ENCODE results near the gene N4BP2.

The N4BP2 gene

GRCh38 chr4:40055863-40056715 lies 561 bp upstream of the N4BP2 start:
- no peak for TF ChIP-seq CTCF (IDR thresholded peaks at IDR 0.05; ENCODE audit: extremely low read depth, insufficient read depth, missing control alignments)
- DNase-seq (ENCODE audit: low spot score) = peak; percentile 75
- in situ Hi-C loops (cut with MboI; ENCODE audit: low pct_unique_long_range_greater_than_20kb, low sequenced_read_pairs, unreplicated experiment) = loop anchor here (10.0 kb wide), 1 partner anchor 269 kb away; no protein-coding TSS in a partner anchor

DNA sequence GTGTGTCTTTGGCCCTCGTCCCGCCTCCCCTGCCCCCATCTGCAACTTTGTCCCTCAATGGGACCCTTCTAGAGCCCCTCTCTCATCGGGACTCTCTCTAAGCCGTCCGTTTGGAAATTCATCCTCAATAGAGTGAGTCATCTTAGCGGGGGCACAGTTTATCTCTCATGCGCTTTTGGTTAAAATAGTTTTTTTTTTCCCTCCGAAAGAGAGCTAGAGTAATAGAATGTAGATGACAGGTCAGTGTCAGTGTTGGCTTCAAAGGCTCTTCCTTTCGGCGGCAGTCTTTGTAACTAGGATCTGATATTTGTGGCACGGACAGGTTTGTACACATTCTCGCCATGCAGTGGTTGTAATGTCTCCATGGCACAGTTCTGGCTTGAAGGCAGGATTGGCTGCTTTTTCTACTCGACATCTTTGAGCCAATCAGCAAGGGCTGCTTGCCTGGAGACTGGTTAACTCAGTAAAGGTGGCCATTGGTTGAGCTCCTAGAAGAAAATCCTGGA lies 989 bp downstream of the N4BP2 start:
- peak; percentile 92 for DNase-seq (ENCODE audit: low spot score)
- TF ChIP-seq CTCF (IDR thresholded peaks at IDR 0.05; ENCODE audit: extremely low read depth, insufficient read depth, missing control alignments) = no peak
- in situ Hi-C loops (cut with MboI; ENCODE audit: low pct_unique_long_range_greater_than_20kb, low sequenced_read_pairs, unreplicated experiment) = loop anchor here (10.0 kb wide), 1 partner anchor 267 kb away; no protein-coding TSS in a partner anchor

DNA sequence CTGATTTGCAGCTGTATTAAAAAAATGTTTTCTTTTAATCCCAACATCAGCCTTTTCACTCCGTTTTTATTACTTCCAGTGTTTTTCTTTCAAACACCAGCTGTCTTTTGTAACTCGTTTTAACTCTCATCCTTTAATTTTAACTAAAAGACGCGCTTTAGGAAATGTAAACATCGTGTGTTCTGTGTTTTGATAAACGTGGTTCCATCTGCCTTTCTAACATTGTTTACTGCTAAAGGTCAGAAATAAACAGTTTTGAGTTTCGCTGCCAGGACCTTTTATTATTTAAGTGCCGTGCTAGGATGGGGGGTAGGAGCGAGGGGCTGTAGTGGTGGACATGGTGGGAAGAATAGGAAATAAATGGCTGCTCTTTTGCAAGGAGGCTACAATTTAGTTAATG lies 1.5 kb downstream of the N4BP2 start:
- in situ Hi-C loops (cut with MboI; ENCODE audit: low pct_unique_long_range_greater_than_20kb, low sequenced_read_pairs, unreplicated experiment) = loop anchor here (10.0 kb wide), 1 partner anchor 267 kb away; no protein-coding TSS in a partner anchor
- no peak for TF ChIP-seq CTCF (IDR thresholded peaks at IDR 0.05; ENCODE audit: extremely low read depth, insufficient read depth, missing control alignments)
- no peak for DNase-seq (ENCODE audit: low spot score)

DNA sequence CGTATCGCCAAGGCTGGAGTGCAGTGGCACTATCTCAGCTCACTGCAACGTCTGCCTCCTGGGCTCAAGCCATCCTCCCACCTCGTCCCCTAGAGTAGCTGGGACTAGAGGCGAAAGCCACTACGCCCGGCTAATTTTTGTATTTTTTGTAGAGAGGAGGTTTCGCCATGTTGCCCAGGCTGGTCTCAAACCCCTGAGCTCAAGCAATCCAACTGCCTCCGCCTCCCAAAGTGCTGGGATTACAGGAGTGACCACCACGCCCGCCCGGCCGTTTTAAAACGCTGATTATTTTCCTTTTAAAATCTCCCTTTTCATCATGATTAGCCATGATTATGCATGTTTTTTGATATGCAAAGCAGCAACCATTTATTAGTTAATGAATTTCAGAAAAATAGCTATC lies 2.2 kb downstream of the N4BP2 start:
- in situ Hi-C loops (cut with MboI; ENCODE audit: low pct_unique_long_range_greater_than_20kb, low sequenced_read_pairs, unreplicated experiment) = loop anchor here (10.0 kb wide), 1 partner anchor 266 kb away; no protein-coding TSS in a partner anchor
- no peak for TF ChIP-seq CTCF (IDR thresholded peaks at IDR 0.05; ENCODE audit: extremely low read depth, insufficient read depth, missing control alignments)
- no peak for DNase-seq (ENCODE audit: low spot score)

DNA sequence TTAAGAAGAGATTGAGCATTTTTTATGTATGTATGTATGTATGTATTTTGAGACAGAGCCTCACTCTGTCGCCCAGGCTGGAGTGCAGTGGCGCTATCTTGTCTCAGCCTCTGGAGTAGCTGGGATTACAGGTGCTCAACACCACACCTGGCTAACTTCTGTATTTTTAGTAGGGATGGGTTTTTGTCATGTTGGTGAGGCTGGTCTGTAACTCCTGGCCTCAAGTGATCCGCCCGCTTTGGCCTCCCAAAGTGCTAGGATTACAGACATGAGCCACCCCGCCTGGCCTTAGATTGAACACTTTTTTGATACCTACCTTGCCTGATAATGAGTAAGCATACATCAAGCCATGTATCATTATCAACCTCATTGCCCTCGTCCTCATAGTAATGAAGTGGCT lies 2.7 kb downstream of the N4BP2 start:
- DNase-seq (ENCODE audit: low spot score) = no peak
- TF ChIP-seq CTCF (IDR thresholded peaks at IDR 0.05; ENCODE audit: extremely low read depth, insufficient read depth, missing control alignments) = no peak
- in situ Hi-C loops (cut with MboI; ENCODE audit: low pct_unique_long_range_greater_than_20kb, low sequenced_read_pairs, unreplicated experiment) = loop anchor here (10.0 kb wide), 1 partner anchor 265 kb away; no protein-coding TSS in a partner anchor

GRCh38 chr4:40065010-40065409 lies 8.4 kb downstream of the N4BP2 start:
- no peak for DNase-seq (ENCODE audit: low spot score)
- no peak for TF ChIP-seq CTCF (IDR thresholded peaks at IDR 0.05; ENCODE audit: extremely low read depth, insufficient read depth, missing control alignments)
- in situ Hi-C loops (cut with MboI; ENCODE audit: low pct_unique_long_range_greater_than_20kb, low sequenced_read_pairs, unreplicated experiment) = no loop called here
